HEK293 (cell line): Measurements from ENCODE around the gene HS3ST4.

Source experiments
- CTCF ChIA-PET: fragments of 350-600 bp; formaldehyde crosslinking; extraction: SDS; loops from one replicate; lab custom pipeline; 2021; ENCODE audit warnings: antibody characterized with exemption; lab: Yijun Ruan, JAX
- POLR2A ChIA-PET: fragments of 300-600 bp; formaldehyde crosslinking; extraction: SDS; loops from one replicate; lab custom pipeline; 2020; ENCODE audit warnings: antibody characterized with exemption, inconsistent platforms; lab: Yijun Ruan, JAX
- H3K27ac ChIP-seq: fragments of 200-500 bp; sonication (Bioruptor generic); 2 replicates; pipeline ENCODE4 v1.5.1; 2014; ENCODE audit warnings: low read depth, low read length, control low read depth, inconsistent platforms; ENCODE audit errors: extremely low read depth
- H3K36me3 ChIP-seq, 2 experiments: fragments of 200-500 bp in 1 of 2; sonication (Bioruptor generic) in 1 of 2; 1 replicate in 1 of 2; 2 replicates in 1 of 2; pipeline ENCODE4 v1.5.1; 2014 to 2017; ENCODE audit warnings: inconsistent platforms in 2 of 2, low read length in 2 of 2; ENCODE audit not compliant: control insufficient read depth in 2 of 2, insufficient read depth in 1 of 2
- H3K4me1 ChIP-seq: fragments of 200-500 bp; sonication (Bioruptor generic); 2 replicates; pipeline ENCODE4 v1.5.1; 2014; ENCODE audit warnings: mild to moderate bottlenecking, low read length, inconsistent platforms; ENCODE audit not compliant: control insufficient read depth, insufficient read depth
- H3K4me3 ChIP-seq: 2 replicates; pipeline ENCODE4 v1.5.1; 2011; ENCODE audit warnings: low read depth, mild to moderate bottlenecking, control low read depth, low read length, moderate library complexity
- H3K9me3 ChIP-seq: fragments of 200-500 bp; sonication (Bioruptor generic); 2 replicates; pipeline ENCODE4 v1.5.1; 2014; ENCODE audit warnings: low read depth, low read length, inconsistent platforms; ENCODE audit not compliant: control insufficient read depth, insufficient read depth
- BCL11A ChIP-seq: fragments of 450-650 bp; formaldehyde crosslinking; IDR thresholded peaks from 2 replicates; pipeline ENCODE4 v1.5.1; 2016; ENCODE audit warnings: low read depth, missing biosample characterization, missing genetic modification characterization
- GLI2 ChIP-seq: fragments of 450-650 bp; formaldehyde crosslinking; IDR thresholded peaks from 2 replicates; pipeline ENCODE4; 2017; ENCODE audit warnings: missing biosample characterization, missing genetic modification characterization, low read depth, borderline replicate concordance
- HOXD13 ChIP-seq: sonication (generic); formaldehyde crosslinking; IDR thresholded peaks from 2 replicates; pipeline ENCODE4 v1.8.0; 2022; ENCODE audit warnings: missing genetic modification reagents, borderline replicate concordance
- KLF7 ChIP-seq: fragments of 450-650 bp; formaldehyde crosslinking; IDR thresholded peaks from 2 replicates; pipeline ENCODE4 v1.5.1; 2016; ENCODE audit warnings: missing biosample characterization, missing genetic modification characterization, borderline replicate concordance
- PATZ1 ChIP-seq: fragments of 450-650 bp; formaldehyde crosslinking; IDR thresholded peaks from 2 replicates; pipeline ENCODE4 v1.5.1; 2016; ENCODE audit warnings: missing biosample characterization, missing genetic modification characterization
- SCRT2 ChIP-seq: fragments of 450-650 bp; formaldehyde crosslinking; IDR thresholded peaks from 2 replicates; pipeline ENCODE4 v1.5.1; 2016; ENCODE audit warnings: missing biosample characterization, missing genetic modification characterization
- YY2 ChIP-seq: fragments of 450-650 bp; formaldehyde crosslinking; IDR thresholded peaks from 2 replicates; pipeline ENCODE4 v1.5.1; 2016; ENCODE audit warnings: missing biosample characterization, missing genetic modification characterization
- ZBTB1 ChIP-seq: fragments of 450-650 bp; formaldehyde crosslinking; IDR thresholded peaks from 2 replicates; pipeline ENCODE4 v1.5.1; 2016; ENCODE audit warnings: missing biosample characterization, missing genetic modification characterization
- ZBTB17 ChIP-seq: fragments of 450-650 bp; formaldehyde crosslinking; IDR thresholded peaks from 2 replicates; pipeline ENCODE4 v1.5.1; 2016; ENCODE audit warnings: missing biosample characterization, missing genetic modification characterization
- ZBTB20 ChIP-seq: fragments of 450-650 bp; formaldehyde crosslinking; IDR thresholded peaks from 2 replicates; pipeline ENCODE4 v1.5.1; 2016; ENCODE audit warnings: missing biosample characterization, missing genetic modification characterization
- ZFP3 ChIP-seq: fragments of 450-650 bp; formaldehyde crosslinking; IDR thresholded peaks from 2 replicates; pipeline ENCODE4 v1.5.1; 2016; ENCODE audit warnings: low read depth, missing biosample characterization, missing genetic modification characterization
- ZNF121 ChIP-seq: fragments of 450-650 bp; formaldehyde crosslinking; IDR thresholded peaks from 2 replicates; pipeline ENCODE4 v1.5.1; 2016; ENCODE audit warnings: missing biosample characterization, missing genetic modification characterization
- ZNF155 ChIP-seq: fragments of 450-650 bp; formaldehyde crosslinking; IDR thresholded peaks from 2 replicates; pipeline ENCODE4 v1.5.1; 2016; ENCODE audit warnings: missing biosample characterization, missing genetic modification characterization
- ZNF341 ChIP-seq: fragments of 450-650 bp; formaldehyde crosslinking; IDR thresholded peaks from 2 replicates; pipeline ENCODE4; 2016; ENCODE audit warnings: low read depth, missing biosample characterization, missing genetic modification characterization
- ZNF394 ChIP-seq: fragments of 450-650 bp; formaldehyde crosslinking; IDR thresholded peaks from 2 replicates; pipeline ENCODE4 v1.5.1; 2016; ENCODE audit warnings: missing biosample characterization, missing genetic modification characterization, mild to moderate bottlenecking, moderate library complexity, borderline replicate concordance
- ZNF544 ChIP-seq: fragments of 450-650 bp; formaldehyde crosslinking; IDR thresholded peaks from 2 replicates; pipeline ENCODE4 v1.5.0; 2017; ENCODE audit warnings: missing biosample characterization, missing genetic modification characterization
- ZNF555 ChIP-seq: fragments of 450-650 bp; formaldehyde crosslinking; conservative IDR thresholded peaks from 2 replicates; pipeline ENCODE4 v1.5.1; 2017; ENCODE audit warnings: missing biosample characterization, mild to moderate bottlenecking, missing genetic modification characterization, inconsistent platforms
- ZNF596 ChIP-seq: fragments of 450-650 bp; IDR thresholded peaks from 2 replicates; pipeline ENCODE4 v1.5.0; 2018; ENCODE audit warnings: missing biosample characterization, mild to moderate bottlenecking, missing genetic modification characterization, moderate library complexity
- ZNF654 ChIP-seq: fragments of 450-650 bp; formaldehyde crosslinking; IDR thresholded peaks from 2 replicates; pipeline ENCODE4 v1.5.1; 2016; ENCODE audit warnings: low read depth, missing biosample characterization, missing genetic modification characterization
- ZNF747 ChIP-seq: fragments of 450-650 bp; formaldehyde crosslinking; IDR thresholded peaks from 2 replicates; pipeline ENCODE4 v1.5.1; 2016; ENCODE audit warnings: missing biosample characterization, missing genetic modification characterization
- ZSCAN23 ChIP-seq: fragments of 450-650 bp; formaldehyde crosslinking; IDR thresholded peaks from 2 replicates; pipeline ENCODE4 v1.5.1; 2016; ENCODE audit warnings: missing biosample characterization, missing genetic modification characterization
- TF ChIP-seq, protein P1 (sequence below): fragments of 450-650 bp; formaldehyde crosslinking; IDR thresholded peaks from 2 replicates; pipeline ENCODE4 v1.5.1; 2016; ENCODE audit warnings: missing biosample characterization, missing genetic modification characterization
- TF ChIP-seq, protein P2 (sequence below): fragments of 450-650 bp; formaldehyde crosslinking; IDR thresholded peaks from 2 replicates; pipeline ENCODE4 v1.5.1; 2016; ENCODE audit warnings: missing biosample characterization, missing genetic modification characterization
- TF ChIP-seq, protein P3 (sequence below): fragments of 450-650 bp; formaldehyde crosslinking; IDR thresholded peaks from 2 replicates; pipeline ENCODE4 v1.5.1; 2016; ENCODE audit warnings: missing biosample characterization, missing genetic modification characterization, borderline replicate concordance

The HS3ST4 gene

DNA sequence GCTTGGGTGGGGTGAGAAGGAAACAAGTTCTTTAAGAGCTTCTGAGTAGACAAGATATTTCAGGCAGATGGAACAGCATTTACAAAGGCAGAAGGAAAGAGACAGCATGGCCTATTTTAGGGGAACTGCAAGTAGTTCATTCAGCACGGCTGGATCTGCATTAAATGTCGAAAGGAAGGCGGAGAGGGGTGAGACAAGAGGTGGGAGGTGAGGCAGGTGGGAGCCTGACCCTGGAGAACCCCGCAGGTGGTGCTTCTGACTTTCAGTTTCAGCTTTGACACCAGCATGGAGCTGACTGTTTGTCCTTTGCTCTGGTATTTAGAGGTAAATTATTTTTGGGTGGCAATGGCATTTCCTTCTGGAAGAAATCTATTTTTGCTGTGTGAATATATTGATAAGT lies 194.8 kb downstream of the HS3ST4 start (continued):
- TF ChIP-seq, protein P1, sequence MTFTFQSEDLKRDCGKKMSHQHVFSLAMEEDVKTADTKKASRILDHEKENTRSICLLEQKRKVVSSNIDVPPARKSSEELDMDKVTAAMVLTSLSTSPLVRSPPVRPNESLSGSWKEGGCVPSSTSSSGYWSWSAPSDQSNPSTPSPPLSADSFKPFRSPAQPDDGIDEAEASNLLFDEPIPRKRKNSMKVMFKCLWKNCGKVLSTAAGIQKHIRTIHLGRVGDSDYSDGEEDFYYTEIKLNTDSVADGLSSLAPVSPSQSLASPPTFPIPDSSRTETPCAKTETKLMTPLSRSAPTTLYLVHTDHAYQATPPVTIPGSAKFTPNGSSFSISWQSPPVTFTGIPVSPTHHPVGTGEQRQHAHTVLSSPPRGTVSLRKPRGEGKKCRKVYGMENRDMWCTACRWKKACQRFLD (tag by site-specific recombination): no peak
- TF ChIP-seq ZNF596 (tag by site-specific recombination) (no peak), ZFP3 (tag by site-specific recombination) (no peak), ZNF544 (tag by site-specific recombination) (no peak)

DNA sequence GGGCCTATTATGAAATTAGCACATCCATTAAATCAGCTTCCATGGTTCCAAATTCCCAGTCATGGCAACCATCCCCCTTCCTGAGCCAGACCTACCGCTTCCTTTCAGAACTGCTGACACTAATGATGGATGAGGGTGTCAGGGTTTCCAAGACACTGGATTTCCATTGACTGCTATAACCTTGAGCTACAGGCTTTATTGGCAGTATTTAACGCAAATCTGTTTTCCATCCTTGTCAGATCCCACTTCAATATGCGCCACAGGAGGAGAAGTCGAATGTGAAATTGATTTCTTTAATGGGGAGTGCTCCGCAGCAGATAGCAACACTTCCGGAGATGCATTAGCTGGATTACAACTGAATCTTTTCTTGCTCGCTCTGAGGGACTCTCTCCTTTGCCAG lies 197.1 kb downstream of the HS3ST4 start:
- CTCF ChIA-PET: interaction anchor here (0.7 kb wide), 1 partner anchor 683 kb away, joined by 4 read pairs; no protein-coding TSS in a partner anchor
- H3K4me3 ChIP-seq: no peak overlapping the region
- H3K9me3 ChIP-seq: no peaks in the 10 kb centered on the region
- no peaks in the 10 kb centered on the region for H3K36me3 ChIP-seq
- POLR2A ChIA-PET: interaction anchor here (0.6 kb wide), 1 partner anchor 10 kb away, joined by 4 read pairs; no protein-coding TSS in a partner anchor
- H3K4me1 ChIP-seq: no peaks in the 10 kb centered on the region
- TF ChIP-seq ZBTB1 (tag by site-specific recombination) (no peak), PATZ1 (tag by site-specific recombination) (no peak), ZNF155 (tag by site-specific recombination) (no peak), ZSCAN23 (no peak), ZNF747 (tag by site-specific recombination) (no peak), ZNF596 (tag by site-specific recombination) (no peak), HOXD13 (CRISPR knock-in tag) (no peak), ZBTB20 (no peak), BCL11A (tag by site-specific recombination) (no peak), ZNF394 (no peak), GLI2 (tag by site-specific recombination) (no peak), SCRT2 (tag by site-specific recombination) (no peak), ZNF555 (tag by site-specific recombination) (no peak), ZNF544 (tag by site-specific recombination) (no peak), ZNF121 (no peak), YY2 (tag by site-specific recombination) (no peak)
- H3K27ac ChIP-seq: no peak overlapping the region

DNA sequence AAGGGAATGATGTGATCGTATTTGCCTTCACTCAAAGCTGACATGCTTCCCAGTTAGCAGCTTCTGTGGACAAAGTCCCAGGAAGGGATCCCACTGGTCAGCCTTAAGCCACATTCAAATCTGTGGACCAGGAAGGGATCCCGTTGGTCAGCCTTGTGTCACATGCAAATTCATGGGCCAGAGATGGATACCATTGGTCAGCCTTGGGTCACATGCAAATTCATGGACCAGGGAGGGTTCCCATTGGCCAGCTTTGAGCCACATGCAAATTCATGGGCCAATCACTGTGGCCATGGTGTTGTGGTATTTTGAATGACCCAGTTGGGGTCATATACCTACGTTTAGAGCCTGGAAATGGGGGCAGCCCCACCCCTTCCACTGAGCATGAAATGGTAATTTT lies 201.6 kb downstream of the HS3ST4 start:
- CTCF ChIA-PET: no interaction called here
- Histone ChIP-seq H3K4me1 (no peaks in the 10 kb centered on the region), H3K27ac (no peak overlapping the region), H3K36me3 (no peaks in the 10 kb centered on the region), H3K4me3 (no peak overlapping the region), H3K9me3 (no peaks in the 10 kb centered on the region)
- no peak for TF ChIP-seq KLF7
- TF ChIP-seq, protein P2, sequence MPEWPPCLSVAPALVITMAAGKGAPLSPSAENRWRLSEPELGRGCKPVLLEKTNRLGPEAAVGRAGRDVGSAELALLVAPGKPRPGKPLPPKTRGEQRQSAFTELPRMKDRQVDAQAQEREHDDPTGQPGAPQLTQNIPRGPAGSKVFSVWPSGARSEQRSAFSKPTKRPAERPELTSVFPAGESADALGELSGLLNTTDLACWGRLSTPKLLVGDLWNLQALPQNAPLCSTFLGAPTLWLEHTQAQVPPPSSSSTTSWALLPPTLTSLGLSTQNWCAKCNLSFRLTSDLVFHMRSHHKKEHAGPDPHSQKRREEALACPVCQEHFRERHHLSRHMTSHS (tag by site-specific recombination): no peak
- TF ChIP-seq ZNF654 (tag by site-specific recombination): no peak
- TF ChIP-seq ZNF341 (tag by site-specific recombination): no peak
- TF ChIP-seq ZBTB17 (tag by site-specific recombination): no peak
- TF ChIP-seq, protein P3, sequence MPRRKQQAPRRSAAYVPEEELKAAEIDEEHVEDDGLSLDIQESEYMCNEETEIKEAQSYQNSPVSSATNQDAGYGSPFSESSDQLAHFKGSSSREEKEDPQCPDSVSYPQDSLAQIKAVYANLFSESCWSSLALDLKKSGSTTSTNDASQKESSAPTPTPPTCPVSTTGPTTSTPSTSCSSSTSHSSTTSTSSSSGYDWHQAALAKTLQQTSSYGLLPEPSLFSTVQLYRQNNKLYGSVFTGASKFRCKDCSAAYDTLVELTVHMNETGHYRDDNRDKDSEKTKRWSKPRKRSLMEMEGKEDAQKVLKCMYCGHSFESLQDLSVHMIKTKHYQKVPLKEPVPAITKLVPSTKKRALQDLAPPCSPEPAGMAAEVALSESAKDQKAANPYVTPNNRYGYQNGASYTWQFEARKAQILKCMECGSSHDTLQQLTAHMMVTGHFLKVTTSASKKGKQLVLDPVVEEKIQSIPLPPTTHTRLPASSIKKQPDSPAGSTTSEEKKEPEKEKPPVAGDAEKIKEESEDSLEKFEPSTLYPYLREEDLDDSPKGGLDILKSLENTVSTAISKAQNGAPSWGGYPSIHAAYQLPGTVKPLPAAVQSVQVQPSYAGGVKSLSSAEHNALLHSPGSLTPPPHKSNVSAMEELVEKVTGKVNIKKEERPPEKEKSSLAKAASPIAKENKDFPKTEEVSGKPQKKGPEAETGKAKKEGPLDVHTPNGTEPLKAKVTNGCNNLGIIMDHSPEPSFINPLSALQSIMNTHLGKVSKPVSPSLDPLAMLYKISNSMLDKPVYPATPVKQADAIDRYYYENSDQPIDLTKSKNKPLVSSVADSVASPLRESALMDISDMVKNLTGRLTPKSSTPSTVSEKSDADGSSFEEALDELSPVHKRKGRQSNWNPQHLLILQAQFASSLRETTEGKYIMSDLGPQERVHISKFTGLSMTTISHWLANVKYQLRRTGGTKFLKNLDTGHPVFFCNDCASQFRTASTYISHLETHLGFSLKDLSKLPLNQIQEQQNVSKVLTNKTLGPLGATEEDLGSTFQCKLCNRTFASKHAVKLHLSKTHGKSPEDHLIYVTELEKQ (tag by site-specific recombination): no peak
- POLR2A ChIA-PET: no interaction called here
